Mucosa of stomach (tissue), 1 donor: ENCODE data around the gene COTL1.

Experiments used
- H3K27me3 ChIP-seq: one replicate; pipeline ENCODE4 v1.7.0; 2013; ENCODE audit warnings: mild to moderate bottlenecking, low read length; ENCODE audit not compliant: control insufficient read depth, insufficient read depth
- H3K36me3 ChIP-seq: one replicate; pipeline ENCODE4 v1.7.0; 2013; ENCODE audit warnings: low read length; ENCODE audit not compliant: control insufficient read depth, insufficient read depth
- H3K4me1 ChIP-seq: one replicate; pipeline ENCODE4 v1.7.0; 2013; ENCODE audit warnings: mild to moderate bottlenecking, low read length; ENCODE audit not compliant: control insufficient read depth, insufficient read depth
- H3K4me3 ChIP-seq: one replicate; pipeline ENCODE4 v1.7.0; 2013; ENCODE audit warnings: low read length
- H3K9ac ChIP-seq: one replicate; pipeline ENCODE4 v1.7.0; 2013; ENCODE audit warnings: mild to moderate bottlenecking, low read length, moderate library complexity
- H3K9me3 ChIP-seq: one replicate; pipeline ENCODE4 v1.7.0; 2013; ENCODE audit warnings: mild to moderate bottlenecking, low read length, moderate library complexity; ENCODE audit not compliant: control insufficient read depth
- donor health status: Pancreatic carcinoma.

Gene COTL1

DNA sequence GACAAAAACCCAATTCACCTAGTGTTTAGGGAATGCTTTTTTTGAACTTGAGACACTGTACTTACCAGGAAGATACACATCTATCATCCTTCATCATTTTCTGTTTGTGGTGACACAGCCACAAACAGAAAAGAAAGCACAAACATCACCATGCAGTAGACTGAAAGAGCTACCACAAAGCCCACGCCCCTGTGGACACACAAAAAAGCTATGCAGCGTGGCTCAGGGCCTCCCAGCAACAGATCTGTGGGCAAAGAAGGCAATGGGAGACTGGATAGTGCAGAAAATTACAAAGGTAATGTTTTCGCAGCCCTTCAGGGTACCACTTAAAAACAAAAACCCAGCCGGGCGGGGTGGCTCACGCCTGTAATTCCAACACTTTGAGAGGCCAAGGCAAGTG is 9.6 kb downstream of the COTL1 start:
- no peaks in the 10 kb centered on the region for H3K36me3 ChIP-seq
- H3K27me3 ChIP-seq = no peaks in the 10 kb centered on the region
- H3K4me1 ChIP-seq = peaks cover 8% of the 10 kb centered on the region
- H3K9ac ChIP-seq = no peak overlapping the region
- H3K4me3 ChIP-seq = no peak overlapping the region
- no peaks in the 10 kb centered on the region for H3K9me3 ChIP-seq

- Histone ChIP-seq H3K4me3 (no peak overlapping the region), H3K27me3 (no peaks in the 10 kb centered on the region), H3K36me3 (no peaks in the 10 kb centered on the region), H3K9me3 (no peaks in the 10 kb centered on the region), H3K4me1 (peaks cover 13% of the 10 kb centered on the region), H3K9ac (no peak overlapping the region)
Measured at GRCh38 chr16:84607694-84608093, 10.2 kb downstream of the COTL1 start.

- no peaks in the 10 kb centered on the region for H3K9me3 ChIP-seq
- H3K36me3 ChIP-seq = no peaks in the 10 kb centered on the region
- H3K27me3 ChIP-seq = no peaks in the 10 kb centered on the region
- no peak overlapping the region for H3K9ac ChIP-seq
- no peak overlapping the region for H3K4me3 ChIP-seq
- peaks cover 14% of the 10 kb centered on the region for H3K4me1 ChIP-seq
Measured at GRCh38 chr16:84607061-84607460, 10.8 kb downstream of the COTL1 start.

- Histone ChIP-seq H3K4me3 (no peak overlapping the region), H3K27me3 (no peaks in the 10 kb centered on the region), H3K36me3 (no peaks in the 10 kb centered on the region), H3K9me3 (no peaks in the 10 kb centered on the region), H3K9ac (no peak overlapping the region), H3K4me1 (peaks cover 22% of the 10 kb centered on the region)
Measured at GRCh38 chr16:84606081-84606875, 11.6 kb downstream of the COTL1 start.

DNA sequence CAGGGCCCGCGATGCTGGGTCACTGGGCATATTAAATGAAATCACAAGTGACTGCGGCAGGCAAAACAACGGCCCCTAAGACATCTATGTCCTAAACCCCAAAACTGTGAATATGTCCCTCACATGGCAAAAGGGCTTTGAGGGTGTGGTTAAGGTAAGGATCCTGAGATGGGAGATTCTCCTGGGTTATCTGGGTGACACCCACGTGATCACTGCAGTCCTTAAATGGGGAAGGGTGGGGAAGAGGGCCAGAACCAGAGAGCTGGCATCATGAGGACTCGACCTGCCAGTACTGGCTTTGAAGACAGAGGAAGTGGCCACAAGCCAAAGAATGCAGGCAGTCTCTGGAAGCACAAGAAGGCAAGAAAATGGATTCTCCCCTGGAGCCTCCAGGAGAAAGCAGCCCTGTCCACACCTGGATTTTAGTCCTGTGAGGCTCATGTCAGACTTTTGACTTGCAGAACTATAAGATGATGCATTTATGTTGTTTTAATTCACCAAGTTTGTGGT is 12.5 kb downstream of the COTL1 start:
- Histone ChIP-seq H3K36me3 (no peaks in the 10 kb centered on the region), H3K4me1 (peaks cover 30% of the 10 kb centered on the region), H3K27me3 (no peaks in the 10 kb centered on the region), H3K4me3 (no peak overlapping the region), H3K9me3 (no peaks in the 10 kb centered on the region), H3K9ac (no peak overlapping the region)

DNA sequence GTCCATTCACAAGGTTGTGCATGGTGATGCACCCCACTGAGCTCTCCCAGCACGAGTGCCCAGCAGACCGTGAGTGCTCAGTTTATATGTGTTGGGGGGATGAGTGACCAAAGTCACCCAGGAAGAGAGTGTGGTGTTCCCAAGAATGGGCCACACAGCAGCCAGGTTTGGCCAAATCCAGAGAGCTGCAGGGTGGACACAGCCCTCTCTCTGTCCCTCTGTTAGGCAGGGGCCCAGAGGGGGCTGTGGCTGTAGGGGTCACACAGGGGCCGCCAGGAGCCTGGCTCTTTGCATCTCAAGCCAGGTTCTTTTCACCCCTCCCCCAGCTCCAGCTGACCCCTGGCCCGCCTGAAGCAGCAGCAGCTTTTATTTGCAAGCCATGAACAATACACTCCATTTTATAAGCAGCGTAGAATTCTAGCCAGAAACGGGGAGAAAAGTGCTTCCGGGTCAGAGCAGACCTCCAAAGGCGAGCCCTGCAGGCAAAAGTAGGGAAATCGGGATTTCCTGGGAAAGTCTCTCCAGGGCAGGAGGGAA is 13.3 kb downstream of the COTL1 start:
- H3K36me3 ChIP-seq = no peaks in the 10 kb centered on the region
- H3K4me1 ChIP-seq = peaks cover 39% of the 10 kb centered on the region
- no peak overlapping the region for H3K9ac ChIP-seq

DNA sequence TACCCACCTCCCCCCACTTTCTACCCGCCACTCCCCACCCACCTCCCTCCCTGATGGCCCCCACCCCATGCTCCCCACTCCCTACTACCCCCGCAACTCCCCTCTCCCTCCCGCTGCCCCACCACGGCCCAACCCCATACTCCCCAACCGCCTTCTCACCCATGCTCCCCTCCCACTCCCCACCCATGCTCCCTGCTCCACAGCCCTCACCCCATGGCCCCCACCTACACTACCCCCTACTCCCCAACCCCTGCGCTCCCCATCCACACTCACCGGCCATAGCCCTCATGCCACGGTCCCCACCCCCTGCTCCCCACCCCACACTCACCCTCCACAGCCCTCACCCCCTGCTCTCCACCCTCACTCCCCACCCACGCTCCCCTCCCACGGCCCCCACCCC is 13.9 kb downstream of the COTL1 start:
- Histone ChIP-seq H3K36me3 (no peaks in the 10 kb centered on the region), H3K9me3 (no peaks in the 10 kb centered on the region), H3K9ac (no peak overlapping the region), H3K4me1 (peaks cover 45% of the 10 kb centered on the region), H3K4me3 (no peak overlapping the region), H3K27me3 (no peaks in the 10 kb centered on the region)

More for the DNA sequence above, 13.3 kb downstream of the COTL1 start:
- no peaks in the 10 kb centered on the region for H3K27me3 ChIP-seq
- no peak overlapping the region for H3K4me3 ChIP-seq
- no peaks in the 10 kb centered on the region for H3K9me3 ChIP-seq

GRCh38 chr16:84603140-84603816 is 14.6 kb downstream of the COTL1 start:
- Histone ChIP-seq H3K9ac (peak overlapping the region; percentile 32), H3K4me1 (peaks cover 42% of the 10 kb centered on the region), H3K4me3 (no peak overlapping the region)

DNA sequence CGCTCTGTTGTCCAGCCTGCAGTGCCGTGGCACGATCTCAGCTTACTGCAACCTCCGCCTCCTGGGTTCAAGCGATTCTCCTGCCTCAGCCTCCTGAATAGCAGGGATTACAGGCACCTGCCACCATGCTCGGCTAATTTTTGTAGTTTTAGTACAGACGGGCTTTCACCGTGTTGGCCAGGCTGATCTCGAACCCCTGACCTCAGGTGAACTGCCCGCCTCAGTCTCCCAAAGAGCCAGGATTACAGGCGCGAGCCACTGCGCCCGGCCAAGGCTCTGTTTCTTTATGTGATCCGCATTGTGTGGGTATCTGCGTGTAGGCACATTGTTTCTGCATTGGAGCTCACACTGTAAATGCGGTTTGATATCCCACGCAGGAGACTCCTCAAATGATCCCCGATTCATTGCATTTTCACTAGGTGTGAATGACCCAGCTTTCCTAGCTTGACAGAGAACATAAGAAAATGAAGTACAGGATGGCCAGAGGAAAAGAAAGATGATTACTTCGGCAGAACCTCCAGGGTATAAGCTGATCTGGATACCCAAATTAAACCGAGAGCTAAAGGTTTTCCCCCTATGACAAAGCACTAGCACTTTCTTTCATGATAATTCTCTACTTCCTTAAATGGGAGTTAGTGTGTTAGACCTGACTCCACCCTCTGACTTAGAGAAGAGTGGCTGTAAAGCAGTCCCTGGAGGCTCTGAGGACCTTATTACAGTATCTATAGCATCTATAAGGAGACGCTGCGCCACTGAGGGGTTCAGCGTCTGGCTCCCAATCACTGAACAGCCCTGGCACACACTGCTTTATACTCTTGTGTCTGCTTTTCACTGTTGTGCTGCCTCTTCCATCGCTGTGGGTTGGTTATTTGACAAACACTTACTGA is 17.3 kb downstream of the COTL1 start:
- H3K27me3 ChIP-seq = no peaks in the 10 kb centered on the region
- peaks cover 65% of the 10 kb centered on the region for H3K4me1 ChIP-seq
- no peak overlapping the region for H3K9ac ChIP-seq
- no peaks in the 10 kb centered on the region for H3K36me3 ChIP-seq
- no peak overlapping the region for H3K4me3 ChIP-seq
- H3K9me3 ChIP-seq = no peaks in the 10 kb centered on the region

More at GRCh38 chr16:84603140-84603816, 14.6 kb downstream of the COTL1 start:
- Histone ChIP-seq H3K27me3 (no peaks in the 10 kb centered on the region), H3K9me3 (no peaks in the 10 kb centered on the region), H3K36me3 (no peaks in the 10 kb centered on the region)

GRCh38 chr16:84599521-84600202 is 18.2 kb downstream of the COTL1 start:
- Histone ChIP-seq H3K9me3 (no peaks in the 10 kb centered on the region), H3K36me3 (no peaks in the 10 kb centered on the region), H3K27me3 (no peaks in the 10 kb centered on the region), H3K9ac (peak overlapping the region; percentile 30), H3K4me1 (peaks cover 74% of the 10 kb centered on the region), H3K4me3 (no peak overlapping the region)

DNA sequence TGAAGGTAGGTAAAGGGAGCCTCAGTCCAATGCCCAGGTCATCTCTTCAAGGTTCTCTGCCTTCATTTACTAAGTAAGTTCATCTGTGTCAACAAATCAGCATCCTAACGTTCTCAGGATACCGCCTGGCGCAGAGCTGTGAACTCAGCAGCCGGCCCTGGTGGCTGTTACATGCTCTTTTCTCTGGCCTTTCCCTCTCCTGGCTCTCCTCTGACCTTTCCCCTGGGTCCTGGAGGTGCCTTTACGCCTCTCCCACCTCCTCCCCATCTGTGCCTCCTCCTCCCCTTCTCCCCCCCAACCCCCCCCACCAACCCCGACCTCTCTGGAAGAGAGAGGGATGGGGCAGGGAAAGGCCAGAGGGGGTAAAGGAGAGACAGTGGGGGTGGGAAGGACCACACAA is 19.5 kb downstream of the COTL1 start:
- no peaks in the 10 kb centered on the region for H3K27me3 ChIP-seq
- H3K4me1 ChIP-seq = peaks cover 80% of the 10 kb centered on the region
- no peak overlapping the region for H3K9ac ChIP-seq
- H3K9me3 ChIP-seq = no peaks in the 10 kb centered on the region
- H3K36me3 ChIP-seq = no peaks in the 10 kb centered on the region
- no peak overlapping the region for H3K4me3 ChIP-seq
